Muscle of leg (tissue), 11 donors: Measurements from ENCODE around the gene AIG1. TPM values are rescaled to one million over a fixed set of nuclear protein-coding genes. Genes with fewer than 3 reads are reported as not detected.

Source experiments
- DNase-seq: peaks from one replicate; pipeline ENCODE4 v3.0.0; 2013
- H3K27ac ChIP-seq: one replicate; pipeline ENCODE4 v1.5.1; 2013; ENCODE audit warnings: mild to moderate bottlenecking, low read length, control low read depth
- H3K27me3 ChIP-seq: one replicate; pipeline ENCODE4 v1.6.1; 2013; ENCODE audit warnings: low read length; ENCODE audit not compliant: control insufficient read depth, insufficient read depth
- H3K36me3 ChIP-seq: one replicate; pipeline ENCODE4 v1.6.1; 2013; ENCODE audit warnings: low read length; ENCODE audit not compliant: control insufficient read depth, insufficient read depth
- H3K4me1 ChIP-seq: one replicate; pipeline ENCODE4 v1.6.1; 2013; ENCODE audit warnings: low read length; ENCODE audit not compliant: control insufficient read depth, insufficient read depth
- H3K4me3 ChIP-seq: one replicate; pipeline ENCODE4 v1.5.1; 2013; ENCODE audit warnings: low read length, control low read depth
- H3K9me3 ChIP-seq: replicated peaks from 2 replicates; pipeline ENCODE4 v1.6.1; 2013; ENCODE audit warnings: low read depth, low read length; ENCODE audit not compliant: control insufficient read depth
- WGBS: methylation state at CpG from one replicate; pipeline ENCODE4 v1.1.5; 2013; ENCODE audit warnings: missing lambda C conversion rate; ENCODE audit not compliant: insufficient coverage; 5-methylcytosine and 5-hydroxymethylcytosine counted together
- polyA plus RNA-seq, 8 donors: library from polyadenylated mRNA; unstranded; fragments of 120-200 nt; gene quantifications; one replicate each; pipeline versions ENCODE4 v1.2.1 to v1.2.3, GENCODE V29; 2013; ENCODE audit warnings: inconsistent platforms in 1 of 8, low replicate concordance in 1 of 8; ENCODE audit not compliant: insufficient read length in 8 of 8, insufficient read depth in 1 of 8
- total RNA-seq: library from RNA; stranded (reverse); fragments of 120-200 nt; gene quantifications from one replicate; pipeline ENCODE4 v1.2.4, GENCODE V29; 2013

The AIG1 gene
- total and polyA plus RNA-seq, 9 donors = 24.1 to 35.0 (median 30.2) TPM

- no peak for DNase-seq
- Histone ChIP-seq H3K9me3 (no peaks in the 10 kb centered on the region), H3K36me3 (no peaks in the 10 kb centered on the region), H3K27me3 (no peaks in the 10 kb centered on the region), H3K4me1 (peaks cover 7% of the 10 kb centered on the region), H3K27ac (no peak overlapping the region), H3K4me3 (no peak overlapping the region)
Measured at GRCh38 chr6:143183666-143184065, 123.0 kb downstream of the AIG1 start.

DNA sequence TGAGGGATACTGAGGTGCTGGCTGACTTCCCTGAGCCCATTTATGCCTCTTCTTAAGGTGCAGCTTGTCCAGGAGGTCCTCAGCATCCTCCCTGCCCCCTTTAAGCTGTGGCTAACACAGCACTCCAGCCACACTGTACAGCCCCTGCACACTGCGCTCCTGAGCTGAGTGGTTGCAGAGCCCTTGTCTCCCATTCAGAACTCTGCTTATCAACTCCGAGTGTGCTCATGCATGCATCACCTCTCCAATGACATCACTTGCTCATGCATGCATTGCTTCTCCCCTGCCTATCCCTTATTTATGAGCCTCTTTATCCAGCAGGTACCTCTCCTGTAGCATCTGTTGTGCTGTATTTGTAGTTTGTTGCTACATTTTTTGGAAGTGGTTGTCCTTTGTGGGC, 124.6 kb downstream of the AIG1 start:
- WGBS = 90% methylated on average over 2 of the region's 2 CpGs
- Histone ChIP-seq H3K27ac (no peak overlapping the region), H3K9me3 (no peaks in the 10 kb centered on the region), H3K4me3 (no peak overlapping the region), H3K36me3 (no peaks in the 10 kb centered on the region), H3K27me3 (no peaks in the 10 kb centered on the region), H3K4me1 (peaks cover 7% of the 10 kb centered on the region)
- DNase-seq = no peak

GRCh38 chr6:143187238-143187923, 126.7 kb downstream of the AIG1 start:
- DNase-seq = peak; percentile 94
- Histone ChIP-seq H3K27me3 (no peaks in the 10 kb centered on the region), H3K27ac (peak overlapping the region; percentile 71), H3K4me3 (no peak overlapping the region), H3K4me1 (peaks cover 7% of the 10 kb centered on the region), H3K36me3 (no peaks in the 10 kb centered on the region), H3K9me3 (no peaks in the 10 kb centered on the region)
- 35% methylated on average over 6 of the region's 8 CpGs for WGBS

DNA sequence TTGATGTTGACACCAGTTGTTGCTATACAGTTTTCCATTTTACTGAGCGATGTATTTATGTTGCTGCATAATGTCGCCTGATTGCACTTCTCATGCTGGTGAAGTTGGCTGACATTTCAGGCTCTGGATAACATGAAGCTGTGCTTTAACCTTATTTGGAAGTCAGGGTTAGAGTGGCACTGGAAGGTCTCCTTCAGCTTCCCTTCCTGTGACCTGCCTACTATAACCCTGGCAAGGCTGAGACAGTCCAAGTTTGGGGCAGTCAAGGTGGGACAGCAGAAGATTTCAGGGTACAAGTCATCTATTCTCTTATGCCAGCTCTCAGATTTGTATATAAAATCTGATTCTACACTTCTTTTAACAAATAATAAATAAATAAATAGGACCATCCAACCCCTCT, 127.6 kb downstream of the AIG1 start:
- no CpG with 5 or more reads among the region's 2 CpGs for WGBS

GRCh38 chr6:143191361-143191760, 130.7 kb downstream of the AIG1 start:
- no peaks in the 10 kb centered on the region for H3K27me3 ChIP-seq
- H3K4me1 ChIP-seq = peaks cover 10% of the 10 kb centered on the region
- no peaks in the 10 kb centered on the region for H3K9me3 ChIP-seq
- H3K4me3 ChIP-seq = no peak overlapping the region
- H3K36me3 ChIP-seq = no peaks in the 10 kb centered on the region
- H3K27ac ChIP-seq = no peak overlapping the region
- peak; percentile 67 for DNase-seq

More for the DNA sequence above, 127.6 kb downstream of the AIG1 start:
- no peak for DNase-seq
- Histone ChIP-seq H3K27me3 (no peaks in the 10 kb centered on the region), H3K9me3 (no peaks in the 10 kb centered on the region), H3K36me3 (no peaks in the 10 kb centered on the region), H3K4me3 (no peak overlapping the region), H3K4me1 (peaks cover 7% of the 10 kb centered on the region), H3K27ac (peak overlapping the region; percentile 25)

GRCh38 chr6:143192766-143193165, 132.1 kb downstream of the AIG1 start:
- H3K4me3 ChIP-seq = no peak overlapping the region
- DNase-seq = no peak

DNA sequence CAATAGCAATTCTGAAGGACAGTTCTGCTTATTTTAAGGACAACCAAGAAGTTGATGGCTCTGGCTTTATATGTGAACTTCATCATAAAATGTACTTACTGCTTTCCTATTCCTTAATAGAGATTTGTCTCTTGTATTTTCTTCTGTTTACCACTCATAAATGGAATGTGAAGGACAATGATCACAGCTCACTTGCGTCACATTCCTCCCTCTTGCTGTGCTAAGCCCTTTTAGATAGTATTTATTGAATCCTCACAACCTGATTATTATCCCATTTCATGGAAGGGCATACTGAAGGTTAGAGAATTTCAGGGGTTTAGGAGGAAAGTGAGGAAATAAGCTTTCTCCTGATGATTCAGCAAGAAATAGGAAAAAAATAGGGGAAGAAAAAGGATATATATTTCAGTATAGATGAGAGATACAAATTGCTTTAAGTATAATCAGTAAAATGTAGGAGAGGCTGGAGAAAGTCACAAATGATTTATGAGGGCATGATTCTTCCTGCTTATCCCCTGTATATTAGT, 132.9 kb downstream of the AIG1 start:
- H3K4me3 ChIP-seq = no peak overlapping the region
- WGBS = no CpG with 5 or more reads among the region's 1 CpG
- no peak overlapping the region for H3K27ac ChIP-seq
- H3K36me3 ChIP-seq = no peaks in the 10 kb centered on the region
- H3K9me3 ChIP-seq = no peaks in the 10 kb centered on the region
- H3K27me3 ChIP-seq = no peaks in the 10 kb centered on the region
- H3K4me1 ChIP-seq = peaks cover 5% of the 10 kb centered on the region
- no peak for DNase-seq

More at GRCh38 chr6:143192766-143193165, 132.1 kb downstream of the AIG1 start:
- H3K36me3 ChIP-seq = no peaks in the 10 kb centered on the region
- no peak overlapping the region for H3K27ac ChIP-seq
- H3K9me3 ChIP-seq = no peaks in the 10 kb centered on the region
- peaks cover 6% of the 10 kb centered on the region for H3K4me1 ChIP-seq
- no peaks in the 10 kb centered on the region for H3K27me3 ChIP-seq

- no peaks in the 10 kb centered on the region for H3K9me3 ChIP-seq
- no peaks in the 10 kb centered on the region for H3K27me3 ChIP-seq
- peaks cover 5% of the 10 kb centered on the region for H3K4me1 ChIP-seq
- DNase-seq = no peak
- H3K36me3 ChIP-seq = no peaks in the 10 kb centered on the region
- H3K4me3 ChIP-seq = no peak overlapping the region
- H3K27ac ChIP-seq = no peak overlapping the region
- WGBS = 93% methylated on average over 2 of the region's 9 CpGs
Measured at GRCh38 chr6:143194095-143194589, 133.5 kb downstream of the AIG1 start.

- Histone ChIP-seq H3K27ac (no peak overlapping the region), H3K36me3 (no peaks in the 10 kb centered on the region), H3K27me3 (no peaks in the 10 kb centered on the region), H3K9me3 (no peaks in the 10 kb centered on the region), H3K4me1 (peaks cover 5% of the 10 kb centered on the region), H3K4me3 (no peak overlapping the region)
- DNase-seq = peak; percentile 65
- WGBS = 63% methylated on average over 10 of the region's 10 CpGs
Measured at GRCh38 chr6:143195349-143195845, 134.7 kb downstream of the AIG1 start.

- Histone ChIP-seq H3K27me3 (no peaks in the 10 kb centered on the region), H3K27ac (peak overlapping the region; percentile 25), H3K9me3 (no peaks in the 10 kb centered on the region), H3K4me1 (peaks cover 5% of the 10 kb centered on the region), H3K36me3 (no peaks in the 10 kb centered on the region), H3K4me3 (no peak overlapping the region)
- peak; percentile 89 for DNase-seq
- WGBS = 33% methylated on average over 1 of the region's 5 CpGs
Measured at GRCh38 chr6:143196525-143197225, 136.0 kb downstream of the AIG1 start.
